GM11168 (cell line): ENCODE data around the gene GUCY1A1.

ENCODE experiments used
- in situ Hi-C: fragments of 300-500 bp; cut with MboI; formaldehyde crosslinking; loops from one replicate; pipeline ENCODE4 v1.12.0; 2022; ENCODE audit warnings: low sequenced_read_pairs; ENCODE audit not compliant: unreplicated experiment

GUCY1A1 gene

GRCh38 chr4:155734065-155734464, 67.4 kb downstream of the GUCY1A1 start:
- in situ Hi-C loops, result no loop called here

GRCh38 chr4:155734951-155735350, 68.3 kb downstream of the GUCY1A1 start:
- in situ Hi-C loops, result no loop called here

GRCh38 chr4:155735496-155735895, 68.8 kb downstream of the GUCY1A1 start:
- in situ Hi-C loops, result no loop called here

GRCh38 chr4:155738548-155738947, 71.9 kb downstream of the GUCY1A1 start:
- in situ Hi-C loops, result no loop called here

GRCh38 chr4:155741546-155741945, 74.9 kb downstream of the GUCY1A1 start:
- in situ Hi-C loops, result no loop called here

GRCh38 chr4:155742310-155743015, 75.8 kb downstream of the GUCY1A1 start:
- in situ Hi-C loops, result no loop called here

- in situ Hi-C loops, result no loop called here
These were observed 79.3 kb downstream of the GUCY1A1 start for GRCh38 chr4:155745984-155746383.

GRCh38 chr4:155748039-155748438, 81.4 kb downstream of the GUCY1A1 start:
- in situ Hi-C loops, result no loop called here

- in situ Hi-C loops, result no loop called here
These were observed 82.4 kb downstream of the GUCY1A1 start for GRCh38 chr4:155749041-155749440.

- in situ Hi-C loops, result no loop called here
These were observed 84.9 kb downstream of the GUCY1A1 start for GRCh38 chr4:155751569-155751968.

- in situ Hi-C loops, result no loop called here
These were observed 91.2 kb downstream of the GUCY1A1 start for GRCh38 chr4:155757745-155758265.

GRCh38 chr4:155758481-155759371, 92.1 kb downstream of the GUCY1A1 start, which contains the start of gene GUCY1B1:
GUCY1B1 (plus strand) TSS chr4:155759021; CDS start chr4:155759141, 120 bp downstream.
- in situ Hi-C loops, result no loop called here

- in situ Hi-C loops, result no loop called here
These were observed 93.0 kb downstream of the GUCY1A1 start for GRCh38 chr4:155759372-155760252.

GRCh38 chr4:155761047-155761446, 94.4 kb downstream of the GUCY1A1 start:
- in situ Hi-C loops, result no loop called here

GRCh38 chr4:155761916-155762315, 95.3 kb downstream of the GUCY1A1 start:
- in situ Hi-C loops, result no loop called here

- in situ Hi-C loops, result no loop called here
These were observed 95.7 kb downstream of the GUCY1A1 start for GRCh38 chr4:155762334-155762733.

- in situ Hi-C loops, result no loop called here
These were observed 96.9 kb downstream of the GUCY1A1 start for GRCh38 chr4:155763551-155763950.

- in situ Hi-C loops, result no loop called here
These were observed 98.5 kb downstream of the GUCY1A1 start for GRCh38 chr4:155765149-155765548.

- in situ Hi-C loops, result no loop called here
These were observed 100.0 kb downstream of the GUCY1A1 start for GRCh38 chr4:155766622-155767021.

GRCh38 chr4:155768370-155768769, 101.7 kb downstream of the GUCY1A1 start:
- in situ Hi-C loops, result no loop called here
